Body of pancreas (tissue), 4 donors: ENCODE results near the gene EIF3K. TPM values are rescaled to one million over a fixed set of nuclear protein-coding genes. Genes with fewer than 3 reads are reported as not detected.

ENCODE experiments used
- ATAC-seq: fragments of 150-250 bp; one replicate; pipeline ENCODE4 v1.9.1; 2016
- DNase-seq, 4 donors: peaks; one replicate each; pipeline ENCODE4 v3.0.0-alpha.2; 2019
- H3K27ac ChIP-seq, 4 donors: fragments of 200-600 bp; sonication (generic); 1 replicate in 3 of 4; 2 replicates in 1 of 4; pipeline versions ENCODE4 v1.5.1 to v1.6.1; 2016 to 2019; ENCODE audit warnings: mild to moderate bottlenecking in 1 of 4, mixed read lengths in 1 of 4, moderate library complexity in 1 of 4
- H3K27me3 ChIP-seq, 2 donors: fragments of 200-600 bp; sonication (generic); one replicate each; pipeline ENCODE4 v1.6.0; 2016; ENCODE audit warnings: mild to moderate bottlenecking in 1 of 2
- H3K36me3 ChIP-seq, 2 donors: fragments of 200-600 bp; sonication (generic); replicated peaks in 1 of 2; 2 replicates each; pipeline ENCODE4 v1.5.1; 2016; ENCODE audit warnings: low read depth in 2 of 2; ENCODE audit not compliant: insufficient read depth in 1 of 2
- H3K4me1 ChIP-seq: fragments of 200-600 bp; sonication (generic); one replicate; pipeline ENCODE4 v1.6.0; 2016
- H3K4me3 ChIP-seq, 2 donors: fragments of 200-600 bp; sonication (generic); 1 replicate in 1 of 2; 2 replicates in 1 of 2; pipeline ENCODE4 v1.5.1; 2016 to 2019
- H3K9me3 ChIP-seq, 3 donors: fragments of 200-600 bp; sonication (generic); 1 replicate in 2 of 3; 2 replicates in 1 of 3; pipeline ENCODE4 v1.5.1; 2016
- POLR2A ChIP-seq, 3 donors: fragments of 450-650 bp; IDR thresholded peaks; one replicate each; pipeline ENCODE4 v1.6.1; 2016; ENCODE audit warnings: antibody characterized with exemption in 3 of 3, mild to moderate bottlenecking in 2 of 3
- WGBS, 2 donors: methylation state at CpG; one replicate each; pipeline ENCODE4 v1.1.5; 2017; 5-methylcytosine and 5-hydroxymethylcytosine counted together
- intact Hi-C: fragments of 100-400 bp; cut with DNase I; formaldehyde crosslinking; loops from one replicate; pipeline ENCODE4 v1.15.1; 2023
- total RNA-seq, 2 donors: library from RNA; depleted of rRNA; stranded (reverse); fragments of >200 nt; gene quantifications; one replicate each; pipeline ENCODE4 v1.1.0, GENCODE V29; 2016
- TF ChIP-seq, protein P1 (sequence below), 7 experiments: fragments of 450-650 bp in 4 of 7; fragments of 200-600 bp in 3 of 7; sonication (generic) in 3 of 7; IDR thresholded peaks; one replicate each; pipeline ENCODE4 v1.5.1; 2016 to 2019; ENCODE audit warnings: antibody characterized with exemption in 7 of 7

EIF3K gene
- total RNA-seq, 2 donors from 2014 or later, result 108 to 169 TPM

DNA sequence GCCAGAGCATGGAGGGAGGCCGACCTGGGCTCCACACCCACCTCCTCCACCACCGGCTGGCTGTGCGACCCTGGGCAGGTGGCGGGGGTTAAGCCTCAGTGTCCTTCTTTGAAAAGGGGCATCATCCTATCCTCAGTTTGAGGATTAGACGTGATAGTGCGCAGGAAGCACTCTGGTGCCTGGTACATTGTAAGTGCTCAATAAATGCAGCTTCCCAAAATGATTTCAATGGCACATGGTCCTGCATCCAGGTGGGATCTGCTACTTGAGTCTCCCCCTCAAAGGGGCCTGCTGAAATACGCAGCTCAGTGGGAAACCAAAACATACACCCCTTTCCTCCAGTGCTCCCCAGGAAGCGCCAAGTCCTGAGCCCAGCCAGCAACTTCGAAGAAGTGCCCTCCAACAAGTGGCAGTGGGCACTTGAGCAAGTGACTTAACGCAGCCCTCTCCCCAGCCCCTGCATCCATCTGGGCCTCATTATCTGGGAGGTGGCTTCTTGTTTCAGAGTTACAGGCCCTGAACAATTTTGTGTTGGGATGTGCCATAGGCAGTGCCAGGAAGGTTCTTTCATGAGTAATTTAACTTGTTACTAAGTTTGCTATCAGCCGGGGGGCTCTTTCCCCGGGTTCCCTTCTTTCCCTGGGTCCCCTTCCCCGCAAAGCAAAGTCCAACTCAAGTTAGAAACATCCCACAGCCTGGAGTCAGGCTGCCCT is 46.4 kb downstream of the EIF3K start:
- 71 to 76% methylated on average over 5 to 13 of the region's 13 CpGs for WGBS, 2 donors
- Histone ChIP-seq H3K27ac (peak overlapping the region; percentile 84 to 98 (median 94)), H3K4me1 (peaks cover 100% of the 10 kb centered on the region), H3K27me3 (no peaks in the 10 kb centered on the region), H3K4me3 (no peak overlapping the region), H3K9me3 (no peaks in the 10 kb centered on the region), H3K36me3 (no peaks in the 10 kb centered on the region)
- intact Hi-C loops, result no loop called here
- no peak for TF ChIP-seq POLR2A (IDR thresholded peaks at IDR 0.05)
- TF ChIP-seq, protein P1, sequence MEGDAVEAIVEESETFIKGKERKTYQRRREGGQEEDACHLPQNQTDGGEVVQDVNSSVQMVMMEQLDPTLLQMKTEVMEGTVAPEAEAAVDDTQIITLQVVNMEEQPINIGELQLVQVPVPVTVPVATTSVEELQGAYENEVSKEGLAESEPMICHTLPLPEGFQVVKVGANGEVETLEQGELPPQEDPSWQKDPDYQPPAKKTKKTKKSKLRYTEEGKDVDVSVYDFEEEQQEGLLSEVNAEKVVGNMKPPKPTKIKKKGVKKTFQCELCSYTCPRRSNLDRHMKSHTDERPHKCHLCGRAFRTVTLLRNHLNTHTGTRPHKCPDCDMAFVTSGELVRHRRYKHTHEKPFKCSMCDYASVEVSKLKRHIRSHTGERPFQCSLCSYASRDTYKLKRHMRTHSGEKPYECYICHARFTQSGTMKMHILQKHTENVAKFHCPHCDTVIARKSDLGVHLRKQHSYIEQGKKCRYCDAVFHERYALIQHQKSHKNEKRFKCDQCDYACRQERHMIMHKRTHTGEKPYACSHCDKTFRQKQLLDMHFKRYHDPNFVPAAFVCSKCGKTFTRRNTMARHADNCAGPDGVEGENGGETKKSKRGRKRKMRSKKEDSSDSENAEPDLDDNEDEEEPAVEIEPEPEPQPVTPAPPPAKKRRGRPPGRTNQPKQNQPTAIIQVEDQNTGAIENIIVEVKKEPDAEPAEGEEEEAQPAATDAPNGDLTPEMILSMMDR (IDR thresholded peaks at IDR 0.05), result no peak
- ATAC-seq (no peak), DNase-seq (no peak)

DNA sequence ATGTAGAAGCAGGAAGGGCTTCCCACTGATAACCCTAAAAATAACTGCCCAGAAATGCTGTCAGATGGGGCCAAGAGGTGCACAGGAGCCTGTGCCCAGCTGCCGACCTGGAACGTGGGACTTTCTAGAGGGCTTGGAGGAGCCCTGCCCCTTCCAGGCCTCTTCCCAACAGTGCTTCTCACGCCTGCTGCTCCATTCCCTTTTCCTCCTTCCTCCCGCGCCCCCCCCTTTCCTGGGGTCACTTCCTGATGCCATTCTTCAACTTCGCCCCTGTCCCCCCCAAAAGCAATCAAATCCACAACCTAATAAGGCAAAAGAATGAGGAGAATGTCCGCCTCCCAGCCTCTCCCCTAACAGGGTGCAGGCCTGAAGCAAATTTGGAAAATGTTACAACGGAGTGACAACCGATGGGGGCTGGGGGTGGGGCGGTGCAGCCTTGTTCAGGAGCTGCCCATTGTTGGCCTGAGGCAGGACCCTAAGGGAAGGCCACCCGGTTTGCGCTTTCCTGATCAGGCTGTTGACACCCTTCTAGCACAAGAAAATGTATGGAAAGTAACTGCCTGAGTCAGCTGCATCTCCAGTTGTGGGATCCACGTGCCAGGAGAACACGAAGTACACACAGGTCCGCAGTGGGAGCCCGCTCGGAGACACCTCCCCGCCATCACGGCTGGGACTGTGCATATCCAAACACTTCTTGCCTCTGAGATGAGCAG is 47.1 kb downstream of the EIF3K start:
- peak; percentile 43 to 79 (median 73) for DNase-seq

DNA sequence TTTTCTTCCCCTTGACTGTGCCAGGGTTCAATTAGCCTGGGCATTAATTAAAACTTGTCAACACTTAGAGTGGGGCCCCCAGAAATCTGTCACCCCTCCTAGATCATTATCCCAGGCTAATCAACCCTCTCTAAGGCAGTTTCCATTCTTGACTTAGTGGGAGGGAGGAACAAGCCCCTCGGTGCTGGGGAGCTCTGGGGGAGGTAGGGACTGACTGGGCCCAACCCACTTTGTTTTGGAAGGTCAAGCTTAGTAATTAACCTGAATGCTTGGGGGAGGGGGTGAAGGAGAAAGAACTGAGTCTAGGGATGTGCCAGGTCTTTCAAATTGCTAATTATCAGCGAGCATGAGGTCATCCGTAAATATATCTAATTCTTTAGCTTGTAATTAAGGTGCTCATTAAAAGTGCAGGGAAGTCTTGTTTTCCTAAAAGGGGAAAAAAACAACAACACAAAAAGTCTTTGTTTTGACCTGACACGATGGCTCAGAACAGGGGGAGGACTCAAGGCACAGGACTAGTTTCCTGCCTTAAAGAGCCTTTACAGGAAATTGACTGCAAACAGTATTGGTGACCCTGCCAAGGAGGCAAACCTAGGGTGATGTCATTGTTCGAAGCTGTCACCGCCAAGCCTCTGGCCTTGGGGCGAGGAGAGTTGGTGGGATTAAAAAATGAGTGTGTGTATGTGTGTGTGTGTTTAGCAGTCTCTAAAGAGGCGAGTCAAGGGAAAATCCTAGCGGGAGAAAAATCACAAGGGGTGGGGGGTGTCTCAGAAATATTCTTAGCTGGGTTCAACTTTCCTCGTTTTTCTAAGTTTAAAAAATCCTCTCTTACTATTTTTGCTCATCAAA is 47.9 kb downstream of the EIF3K start:
- DNase-seq, result peak; percentile 80 to 89 (median 86)
- peaks cover 100% of the 10 kb centered on the region for H3K4me1 ChIP-seq
- TF ChIP-seq POLR2A (IDR thresholded peaks at IDR 0.05), result peak in 1 of 3 donors; percentile 34
- TF ChIP-seq, protein P1 (IDR thresholded peaks at IDR 0.05), result peak in 2 of 7 experiments; percentile 2 to 16
- peak; percentile 82 for ATAC-seq
- H3K27me3 ChIP-seq, result no peaks in the 10 kb centered on the region
- 13 to 16% methylated on average over 10 of the region's 10 CpGs for WGBS, 2 donors
- H3K27ac ChIP-seq, result peak overlapping the region; percentile 84 to 98 (median 94)
- H3K4me3 ChIP-seq, result no peak overlapping the region
- H3K9me3 ChIP-seq, result no peaks in the 10 kb centered on the region
- intact Hi-C loops, result no loop called here
- H3K36me3 ChIP-seq, result no peaks in the 10 kb centered on the region

More for the DNA sequence above, 47.1 kb downstream of the EIF3K start:
- H3K36me3 ChIP-seq, result no peaks in the 10 kb centered on the region
- peak overlapping the region; percentile 84 to 98 (median 94) for H3K27ac ChIP-seq
- ATAC-seq, result peak; percentile 52
- intact Hi-C loops, result no loop called here
- peaks cover 100% of the 10 kb centered on the region for H3K4me1 ChIP-seq
- H3K9me3 ChIP-seq, result no peaks in the 10 kb centered on the region
- no peaks in the 10 kb centered on the region for H3K27me3 ChIP-seq
- no peak overlapping the region for H3K4me3 ChIP-seq
- 49 to 59% methylated on average over 13 to 19 of the region's 19 CpGs for WGBS, 2 donors
- TF ChIP-seq, protein P1 (IDR thresholded peaks at IDR 0.05), result no peak
- TF ChIP-seq POLR2A (IDR thresholded peaks at IDR 0.05), result peak in 2 of 3 donors; percentile 58 to 66

DNA sequence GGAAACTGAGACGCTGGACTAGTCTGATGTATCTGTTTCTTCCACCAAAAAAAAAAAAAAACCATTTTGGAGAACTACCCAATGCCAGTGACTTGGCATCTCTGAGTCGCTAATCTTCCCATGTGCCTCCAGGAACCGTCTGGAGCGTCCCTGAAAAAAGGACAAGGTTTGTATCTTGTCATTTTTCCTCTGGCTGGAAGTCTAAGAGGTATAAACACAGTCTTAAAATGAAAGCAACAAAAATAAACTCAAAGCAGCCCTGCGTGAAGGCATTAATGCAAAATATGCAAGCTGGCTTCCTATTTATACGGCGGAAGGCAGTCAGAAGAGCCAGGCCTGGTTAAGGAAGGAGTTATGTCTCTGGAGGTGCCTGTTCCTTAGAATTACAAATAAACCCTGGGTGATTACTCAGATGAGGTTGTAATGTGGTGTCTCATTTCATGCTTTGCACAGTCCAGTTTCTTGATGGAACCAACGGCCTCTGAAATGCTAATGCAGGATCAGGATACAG is 48.7 kb downstream of the EIF3K start:
- WGBS, 2 donors, result 48 to 54% methylated on average over 8 of the region's 8 CpGs
- H3K36me3 ChIP-seq, result no peaks in the 10 kb centered on the region
- peaks cover 100% of the 10 kb centered on the region for H3K4me1 ChIP-seq
- intact Hi-C loops, result no loop called here
- TF ChIP-seq, protein P1 (IDR thresholded peaks at IDR 0.05), result no peak
- no peak for TF ChIP-seq POLR2A (IDR thresholded peaks at IDR 0.05)
- H3K27ac ChIP-seq, result peak overlapping the region; percentile 84 to 98 (median 94)
- no peak overlapping the region for H3K4me3 ChIP-seq
- H3K27me3 ChIP-seq, result no peaks in the 10 kb centered on the region
- DNase-seq (no peak), ATAC-seq (no peak)
- H3K9me3 ChIP-seq, result no peaks in the 10 kb centered on the region
